Breast epithelium (tissue), 3 donors: ENCODE results near the gene GPR155.

Experiments
- CTCF ChIP-seq, 3 donors: fragments of 450-650 bp; IDR thresholded peaks; one replicate each; pipeline ENCODE4 v1.5.1; 2016 to 2017; ENCODE audit warnings: antibody characterized with exemption in 3 of 3, mild to moderate bottlenecking in 3 of 3, moderate library complexity in 3 of 3
- POLR2A ChIP-seq: fragments of 450-650 bp; IDR thresholded peaks from one replicate; pipeline ENCODE4 v1.6.1; 2016; ENCODE audit warnings: antibody characterized with exemption, mild to moderate bottlenecking, moderate library complexity

DNA sequence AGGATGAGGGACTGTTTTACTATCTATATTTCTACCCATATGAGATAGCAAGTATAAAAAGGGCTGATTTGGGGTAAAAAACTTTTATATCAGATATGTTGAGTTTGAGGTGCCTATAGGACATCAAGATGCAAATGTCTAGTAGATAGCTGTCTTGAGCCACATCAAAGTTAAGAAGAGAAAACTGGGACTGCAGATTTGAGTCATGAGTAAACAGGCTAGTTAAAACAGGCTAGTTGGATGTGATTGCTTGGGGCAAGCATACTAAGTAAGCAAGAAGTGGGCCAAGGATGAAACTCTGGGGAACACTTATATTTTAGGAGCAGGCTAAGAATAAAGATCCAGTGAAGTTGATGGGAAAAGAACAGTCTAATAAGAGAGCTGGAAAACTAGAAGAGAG is 94.1 kb downstream of the GPR155 start:
- no peak for TF ChIP-seq CTCF (IDR thresholded peaks at IDR 0.05)
- no peak for TF ChIP-seq POLR2A
